HUES64 (cell line): ENCODE measurements around the gene GOLGA5.
A peak's percentile ranks its signal among the peaks of the same experiment; 100 is the strongest.

Experiments used
- H3K27ac ChIP-seq: 2 replicates; pipeline ENCODE4 v1.7.0; 2013; ENCODE audit warnings: low read depth, low read length, inconsistent platforms
- H3K27me3 ChIP-seq: 2 replicates; pipeline ENCODE4 v1.6.1; 2013; ENCODE audit warnings: mild to moderate bottlenecking, low read length; ENCODE audit not compliant: insufficient read depth
- H3K36me3 ChIP-seq: 2 replicates; pipeline ENCODE4 v1.6.1; 2013; ENCODE audit warnings: mild to moderate bottlenecking, low read length; ENCODE audit not compliant: insufficient read depth
- H3K4me1 ChIP-seq: 2 replicates; pipeline ENCODE4 v1.6.1; 2013; ENCODE audit warnings: mild to moderate bottlenecking, low read length, moderate library complexity; ENCODE audit not compliant: insufficient read depth
- H3K4me3 ChIP-seq: 2 replicates; pipeline ENCODE4 v1.5.1; 2013; ENCODE audit warnings: mild to moderate bottlenecking, low read length, moderate library complexity
- H3K9ac ChIP-seq: 2 replicates; pipeline ENCODE4 v1.6.1; 2013; ENCODE audit warnings: mild to moderate bottlenecking, low read depth, low read length
- H3K9me3 ChIP-seq: 2 replicates; pipeline ENCODE4 v1.6.1; 2013; ENCODE audit warnings: low read depth, low read length; ENCODE audit not compliant: insufficient read depth
- WGBS: fragments of 150-250, 120-280 bp; methylation state at CpG from one replicate; pipeline ENCODE4 v1.1.7; 2013; ENCODE audit warnings: missing lambda C conversion rate; 5-methylcytosine and 5-hydroxymethylcytosine counted together

GOLGA5 gene

DNA sequence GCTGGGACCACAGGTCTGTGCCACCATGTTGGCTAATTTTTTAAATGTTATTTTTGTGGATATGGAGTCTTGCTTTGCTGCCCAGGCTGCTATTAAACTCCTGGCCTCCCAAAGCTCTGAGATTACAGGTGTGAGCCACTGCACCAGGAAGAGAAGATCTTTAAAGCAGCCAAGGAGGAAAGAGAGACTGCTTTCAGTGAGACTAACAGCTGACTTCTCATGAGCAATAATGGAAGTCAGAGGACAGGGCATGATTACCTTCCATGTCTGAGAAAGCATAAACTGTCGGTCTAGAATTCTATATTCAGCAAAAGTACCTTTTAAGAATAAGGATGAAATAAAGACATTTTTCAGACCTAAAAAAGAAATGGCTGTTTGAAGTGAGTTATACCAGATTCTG is 71.6 kb downstream of the GOLGA5 start:
- no peaks in the 10 kb centered on the region for H3K9me3 ChIP-seq
- no peak overlapping the region for H3K27ac ChIP-seq
- H3K27me3 ChIP-seq, result no peaks in the 10 kb centered on the region
- no peak overlapping the region for H3K4me3 ChIP-seq
- no peaks in the 10 kb centered on the region for H3K4me1 ChIP-seq
- H3K36me3 ChIP-seq, result no peaks in the 10 kb centered on the region
- 100% methylated on average over 1 of the region's 1 CpG for WGBS
- H3K9ac ChIP-seq, result no peak overlapping the region

DNA sequence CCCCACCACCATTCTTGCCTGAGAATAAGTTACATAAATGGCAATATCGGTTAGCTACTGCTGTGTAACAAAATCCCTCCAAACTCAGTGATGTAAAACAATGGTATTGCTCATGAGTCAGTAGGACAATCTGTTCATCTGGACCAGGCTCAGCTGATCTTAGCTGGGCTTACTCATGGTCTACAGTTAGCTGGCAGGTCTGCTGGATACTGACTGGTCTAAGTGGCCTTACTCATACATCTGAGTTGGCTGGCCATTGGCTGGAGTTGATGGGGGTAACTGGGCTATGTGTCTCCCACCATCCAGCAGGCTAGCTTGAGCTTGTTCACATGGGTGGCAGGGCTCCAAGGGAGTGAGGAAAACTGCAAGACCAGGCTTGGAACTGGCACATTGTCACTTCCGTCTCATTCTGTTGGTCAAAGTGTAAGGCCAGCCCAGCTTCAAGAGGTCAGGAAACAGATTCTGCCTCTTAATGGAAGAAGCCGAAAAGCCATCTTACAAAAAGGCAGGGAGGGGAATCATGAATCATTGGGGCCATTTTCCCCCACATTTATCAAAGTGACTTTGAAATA is 72.2 kb downstream of the GOLGA5 start:
- no peaks in the 10 kb centered on the region for H3K9me3 ChIP-seq

DNA sequence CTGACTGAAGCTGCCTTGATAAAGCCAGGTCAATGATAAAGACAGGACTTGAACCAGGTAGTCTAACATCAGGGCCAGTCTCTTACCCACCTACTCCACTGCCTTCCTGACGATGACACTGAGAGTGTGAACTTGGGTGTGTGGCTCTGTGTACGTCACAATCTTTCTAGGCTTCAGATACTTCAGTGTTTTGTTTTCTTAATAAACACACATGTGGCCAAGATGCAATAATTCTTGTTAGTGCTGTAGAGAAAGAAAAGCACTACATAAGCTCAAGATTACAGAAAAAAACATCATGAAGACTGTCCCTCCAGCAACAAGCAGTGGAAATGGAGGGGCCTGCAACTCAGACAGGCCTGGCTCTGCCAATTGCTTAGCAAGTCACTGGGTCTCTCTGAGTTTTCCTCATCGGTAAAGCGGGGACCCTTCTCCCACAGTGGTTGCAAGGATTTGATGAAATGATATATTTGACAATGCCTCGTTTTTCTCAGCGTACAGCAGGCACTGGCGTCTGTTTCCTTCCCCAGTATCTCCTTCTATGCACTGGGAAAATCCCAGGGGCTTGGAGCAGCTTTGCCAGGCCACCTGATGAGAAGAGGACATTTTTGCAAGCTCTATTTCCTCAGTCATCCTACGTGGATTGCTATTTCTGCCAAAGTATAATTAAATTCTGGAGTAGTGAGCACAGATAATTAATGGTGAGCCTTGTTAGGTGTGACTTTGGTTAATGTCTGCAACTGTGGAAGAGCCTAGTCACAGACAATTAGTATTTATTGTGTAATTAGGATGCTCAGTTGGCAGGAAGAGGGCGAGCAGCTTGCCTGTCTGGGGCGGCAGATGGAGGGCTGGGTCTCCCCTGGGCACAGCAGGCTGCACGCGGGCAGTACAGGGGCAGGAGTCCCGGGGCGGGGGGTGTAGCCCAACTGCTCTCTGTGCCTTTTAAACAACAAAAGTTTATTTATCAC is 73.1 kb downstream of the GOLGA5 start:
- Histone ChIP-seq H3K36me3 (no peaks in the 10 kb centered on the region), H3K27ac (no peak overlapping the region), H3K27me3 (no peaks in the 10 kb centered on the region), H3K4me3 (no peak overlapping the region), H3K9ac (no peak overlapping the region), H3K4me1 (no peaks in the 10 kb centered on the region), H3K9me3 (no peaks in the 10 kb centered on the region)
- WGBS, result 89% methylated on average over 14 of the region's 14 CpGs

More for the DNA sequence above, 72.2 kb downstream of the GOLGA5 start:
- Histone ChIP-seq H3K4me1 (no peaks in the 10 kb centered on the region), H3K9ac (no peak overlapping the region), H3K36me3 (no peaks in the 10 kb centered on the region), H3K27ac (no peak overlapping the region), H3K4me3 (no peak overlapping the region), H3K27me3 (no peaks in the 10 kb centered on the region)
- 64% methylated on average over 3 of the region's 3 CpGs for WGBS

DNA sequence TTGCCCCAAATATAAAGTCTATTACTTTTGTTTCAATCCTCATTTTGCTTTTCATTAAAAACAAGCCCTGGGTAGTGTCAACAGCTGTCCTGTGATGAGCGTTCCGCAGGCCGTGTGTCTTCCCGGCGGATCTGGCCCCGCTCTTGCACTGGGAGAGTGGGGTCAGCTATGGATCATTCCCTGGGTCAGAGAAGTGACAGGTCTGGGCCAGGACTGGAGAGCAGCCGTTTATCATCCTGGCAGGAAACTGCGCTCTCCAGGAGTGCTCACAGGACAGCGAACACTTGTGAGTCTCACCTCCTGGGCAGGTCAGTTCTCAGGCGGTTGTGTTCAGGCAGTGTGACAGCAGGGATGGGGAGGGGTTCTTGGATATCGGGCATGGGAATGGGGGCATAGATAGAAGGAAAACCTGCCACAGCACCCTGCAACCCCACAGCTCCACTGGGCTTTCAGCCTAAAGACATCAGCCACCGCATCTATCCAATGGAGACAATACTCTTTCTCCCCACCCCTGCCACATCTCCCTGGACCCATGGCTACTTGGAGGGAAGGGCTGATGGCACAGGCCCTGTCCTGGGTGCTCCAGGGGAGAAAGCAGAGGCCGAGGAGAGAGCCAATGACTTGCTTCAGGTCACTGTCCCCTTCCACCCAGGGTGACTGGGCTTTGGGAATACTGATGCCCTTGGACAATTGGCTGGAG is 81.0 kb downstream of the GOLGA5 start:
- Histone ChIP-seq H3K27ac (no peak overlapping the region), H3K4me3 (no peak overlapping the region), H3K4me1 (peaks cover 6% of the 10 kb centered on the region), H3K27me3 (no peaks in the 10 kb centered on the region), H3K9ac (no peak overlapping the region), H3K9me3 (no peaks in the 10 kb centered on the region), H3K36me3 (no peaks in the 10 kb centered on the region)
- 85% methylated on average over 13 of the region's 13 CpGs for WGBS

DNA sequence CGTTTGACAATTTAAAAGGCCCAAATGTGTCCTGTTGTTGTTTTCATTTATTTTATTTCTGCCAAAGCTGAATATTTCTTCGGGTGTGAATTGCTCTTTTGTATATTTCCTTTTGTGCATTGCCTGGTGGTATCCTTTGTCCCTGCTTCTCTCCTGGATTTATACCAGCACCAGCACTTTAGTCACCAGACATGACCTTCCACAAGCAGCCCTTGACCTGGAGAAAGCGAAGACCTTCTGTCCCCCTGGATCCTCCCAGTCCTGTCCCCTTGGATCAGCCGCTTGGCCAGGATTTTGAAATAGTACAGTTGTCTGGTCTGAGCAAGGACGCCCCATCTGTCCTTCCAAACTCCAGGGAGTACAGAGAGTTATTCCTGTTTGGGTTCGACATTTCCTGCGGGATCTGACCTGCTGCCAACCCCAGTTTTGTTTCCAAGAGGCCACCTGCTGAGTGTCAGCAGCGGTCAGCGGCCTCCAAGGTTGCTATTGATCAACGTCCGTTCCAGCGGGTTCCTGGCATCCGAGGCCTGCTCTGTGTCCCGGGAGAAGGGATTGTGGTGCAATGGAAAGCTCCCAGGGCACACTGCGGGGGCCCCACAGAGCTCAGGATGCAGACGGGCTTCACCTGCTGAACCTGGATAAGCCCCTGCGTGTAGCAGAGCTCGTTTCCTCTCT is 83.8 kb downstream of the GOLGA5 start:
- 38% methylated on average over 18 of the region's 18 CpGs for WGBS
- Histone ChIP-seq H3K4me3 (no peak overlapping the region), H3K4me1 (peaks cover 9% of the 10 kb centered on the region), H3K9me3 (no peaks in the 10 kb centered on the region), H3K9ac (no peak overlapping the region), H3K27ac (no peak overlapping the region), H3K36me3 (no peaks in the 10 kb centered on the region), H3K27me3 (peaks cover 2% of the 10 kb centered on the region; the same call in 1 of the 2 replicates)

DNA sequence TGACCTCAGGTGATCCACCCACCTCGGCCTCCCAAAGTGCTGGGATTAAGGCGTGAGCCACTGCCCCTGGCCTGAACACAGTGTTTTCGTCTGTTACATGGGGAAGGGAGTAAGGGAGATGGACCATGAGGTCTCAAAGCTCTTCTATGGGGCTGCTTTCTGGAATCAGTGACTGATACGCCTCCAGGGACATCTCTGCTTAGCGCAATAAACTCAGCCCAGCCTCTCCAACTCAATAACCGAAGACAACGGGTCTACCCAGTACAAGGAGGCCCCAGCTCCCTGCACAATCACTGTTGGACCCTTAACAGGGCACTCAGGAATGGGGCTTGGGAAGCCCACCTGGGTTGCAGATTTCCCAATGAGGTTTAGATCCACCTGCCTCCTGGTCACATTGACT is 86.2 kb downstream of the GOLGA5 start:
- Histone ChIP-seq H3K27ac (no peak overlapping the region), H3K9me3 (no peaks in the 10 kb centered on the region), H3K9ac (no peak overlapping the region), H3K4me1 (peaks cover 9% of the 10 kb centered on the region), H3K4me3 (no peak overlapping the region), H3K27me3 (peaks cover 2% of the 10 kb centered on the region; the same call in 1 of the 2 replicates), H3K36me3 (no peaks in the 10 kb centered on the region)
- WGBS, result 91% methylated on average over 7 of the region's 7 CpGs

DNA sequence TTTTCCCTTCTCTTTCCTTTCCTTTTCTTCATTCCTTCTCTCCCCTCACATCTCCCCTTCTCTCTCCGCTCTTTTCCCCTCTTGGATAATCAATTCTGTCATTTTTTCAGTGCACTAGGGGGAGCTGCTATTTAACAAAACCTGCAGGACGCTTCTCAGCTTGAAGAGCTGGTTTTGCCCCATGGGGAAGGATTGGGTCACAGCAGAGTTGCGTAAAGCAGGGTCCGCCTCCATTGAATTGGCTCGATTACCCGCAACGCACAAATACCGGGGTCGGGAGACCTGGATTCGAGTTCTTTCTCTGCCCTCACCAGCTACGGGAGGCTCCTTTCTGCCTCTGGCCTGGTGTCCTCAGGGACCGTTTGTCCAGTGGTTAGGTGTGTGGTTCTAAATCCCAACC is 86.7 kb downstream of the GOLGA5 start:
- H3K36me3 ChIP-seq, result no peaks in the 10 kb centered on the region
- WGBS, result 44% methylated on average over 12 of the region's 12 CpGs
- no peak overlapping the region for H3K27ac ChIP-seq
- H3K9ac ChIP-seq, result 0 out of 2 replicates have a peak overlapping the region, but pooled peaks have one; percentile 22
- peaks cover 2% of the 10 kb centered on the region; the same call in 1 of the 2 replicates for H3K27me3 ChIP-seq
- peak overlapping the region; percentile 25; the same call in 1 of the 2 replicates for H3K4me3 ChIP-seq
- H3K4me1 ChIP-seq, result peaks cover 9% of the 10 kb centered on the region
- no peaks in the 10 kb centered on the region for H3K9me3 ChIP-seq

DNA sequence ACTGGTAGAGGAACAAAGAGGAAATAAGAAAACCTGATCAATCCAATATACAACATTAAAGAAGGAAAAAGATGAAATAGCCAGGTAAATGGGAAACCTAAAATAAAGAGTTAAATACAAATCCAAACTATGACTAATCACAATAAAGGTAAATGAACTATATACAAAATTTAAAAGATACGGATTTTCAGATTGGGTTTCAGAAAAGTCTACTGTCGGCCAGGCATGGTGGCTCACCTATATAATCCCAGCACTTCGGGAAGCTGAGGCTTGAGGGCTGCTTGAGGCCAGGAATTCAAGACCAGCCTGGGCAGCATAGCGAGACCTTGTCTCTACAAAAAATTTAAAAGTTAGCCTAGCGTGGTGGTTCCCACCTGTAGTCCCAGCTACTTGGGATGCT is 89.0 kb downstream of the GOLGA5 start:
- H3K9me3 ChIP-seq, result no peaks in the 10 kb centered on the region
- peaks cover 6% of the 10 kb centered on the region for H3K4me1 ChIP-seq
- no peak overlapping the region for H3K9ac ChIP-seq
- H3K36me3 ChIP-seq, result no peaks in the 10 kb centered on the region
- WGBS, result 96% methylated on average over 5 of the region's 5 CpGs
- no peak overlapping the region for H3K4me3 ChIP-seq
- peaks cover 2% of the 10 kb centered on the region for H3K27me3 ChIP-seq
- no peak overlapping the region for H3K27ac ChIP-seq

DNA sequence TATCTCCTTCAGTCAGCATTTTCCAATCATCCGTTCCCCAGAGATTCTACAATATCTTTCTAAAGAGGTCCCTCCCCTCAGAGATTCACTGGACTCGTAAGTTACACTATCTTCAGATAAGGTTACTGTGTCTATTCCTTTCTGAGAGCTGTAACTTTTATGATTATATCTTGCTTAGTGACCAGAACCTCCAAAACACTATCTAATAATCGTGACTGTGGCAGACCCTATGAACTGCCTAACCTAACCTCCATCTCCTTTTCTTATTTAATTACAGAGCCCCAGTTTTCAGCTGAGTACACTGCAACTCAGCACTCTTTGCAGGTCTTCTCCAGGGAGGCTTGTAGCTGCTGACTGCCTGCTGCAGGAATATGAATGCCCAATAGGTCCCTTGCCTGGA is 90.3 kb downstream of the GOLGA5 start:
- Histone ChIP-seq H3K9me3 (no peaks in the 10 kb centered on the region), H3K36me3 (no peaks in the 10 kb centered on the region), H3K4me1 (peaks cover 3% of the 10 kb centered on the region), H3K27me3 (peaks cover 2% of the 10 kb centered on the region), H3K9ac (no peak overlapping the region), H3K4me3 (no peak overlapping the region), H3K27ac (no peak overlapping the region)
- WGBS, result 90% methylated on average over 3 of the region's 3 CpGs

DNA sequence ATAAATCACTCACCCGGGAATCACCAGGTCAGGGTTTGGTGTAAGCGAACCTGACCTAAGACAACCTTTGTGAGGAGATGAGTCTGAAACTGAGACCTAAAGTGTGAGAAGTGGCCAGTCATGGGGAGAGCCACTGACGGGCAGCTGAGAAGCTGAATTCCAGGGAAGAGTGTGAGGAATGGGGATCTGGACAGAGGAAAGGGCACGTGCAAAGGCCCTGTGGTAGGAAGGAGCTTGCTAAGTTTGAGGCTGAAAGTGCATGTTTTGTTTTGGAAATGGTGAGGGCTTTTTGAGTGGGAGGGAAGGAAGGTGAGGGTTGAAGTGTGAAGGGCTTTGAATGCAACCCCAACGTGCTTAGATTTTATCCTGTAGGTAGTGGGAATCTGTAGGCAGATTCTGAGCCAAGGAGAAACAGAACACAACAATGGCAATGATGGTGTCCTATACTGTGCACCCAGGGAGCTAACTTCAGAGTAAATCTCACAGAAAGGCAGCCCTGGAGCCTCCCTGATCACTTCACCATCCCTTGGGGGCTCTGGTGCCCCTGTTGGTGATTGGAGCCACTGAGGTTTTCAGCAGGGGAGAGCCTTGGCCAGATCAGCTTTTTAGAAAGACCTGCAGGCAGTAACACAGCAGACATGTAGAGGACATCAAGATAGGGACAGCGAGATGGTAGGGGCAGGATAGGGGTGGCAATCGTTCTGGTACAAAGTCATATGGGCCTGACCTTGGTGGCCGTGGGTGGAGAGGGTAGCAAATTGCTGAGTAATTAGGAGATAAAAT is 91.4 kb downstream of the GOLGA5 start:
- Histone ChIP-seq H3K36me3 (no peaks in the 10 kb centered on the region), H3K27ac (no peak overlapping the region), H3K4me1 (peaks cover 3% of the 10 kb centered on the region), H3K27me3 (peaks cover 2% of the 10 kb centered on the region), H3K9me3 (no peaks in the 10 kb centered on the region), H3K9ac (no peak overlapping the region), H3K4me3 (no peak overlapping the region)
- 89% methylated on average over 8 of the region's 8 CpGs for WGBS
